Smooth muscle cell (in vitro differentiated cells): Measurements from ENCODE around the gene SPINK2. TPM values are rescaled to one million over a fixed set of nuclear protein-coding genes. Genes with fewer than 3 reads are reported as not detected.

Source experiments
- DNase-seq: peaks from one replicate; lab custom pipeline; 2025; ENCODE audit not compliant: unreplicated experiment; lab: John Stamatoyannopoulos, UW
- H2AFZ ChIP-seq: fragments of 200-600 bp; sonication (generic); 2 replicates; pipeline ENCODE4 v1.6.0; 2016; ENCODE audit warnings: antibody characterized with exemption, low read depth, mild to moderate bottlenecking
- H3F3A ChIP-seq: fragments of 200-600 bp; sonication (generic); 2 replicates; pipeline ENCODE4 v1.6.0; 2017; ENCODE audit warnings: antibody characterized with exemption, low read depth
- H3K27ac ChIP-seq: fragments of 200-600 bp; sonication (generic); 2 replicates; pipeline ENCODE4 v1.5.1; 2016; ENCODE audit warnings: low read depth, mild to moderate bottlenecking
- H3K27me3 ChIP-seq: fragments of 200-600 bp; sonication (generic); 2 replicates; pipeline ENCODE4 v1.6.1; 2016; ENCODE audit warnings: low read depth, mild to moderate bottlenecking
- H3K36me3 ChIP-seq: fragments of 200-600 bp; sonication (generic); 2 replicates; pipeline ENCODE4 v1.5.1; 2016; ENCODE audit warnings: low read depth
- H3K4me1 ChIP-seq: fragments of 200-600 bp; sonication (generic); 2 replicates; pipeline ENCODE4 v1.5.1; 2016; ENCODE audit warnings: low read depth
- H3K4me2 ChIP-seq: fragments of 200-600 bp; sonication (generic); 2 replicates; pipeline ENCODE4 v1.6.0; 2016; ENCODE audit warnings: mild to moderate bottlenecking
- H3K4me3 ChIP-seq: fragments of 200-600 bp; sonication (generic); 2 replicates; pipeline ENCODE4 v1.5.1; 2016; ENCODE audit warnings: mild to moderate bottlenecking
- H3K79me2 ChIP-seq: fragments of 200-600 bp; sonication (generic); 2 replicates; pipeline ENCODE4 v1.6.0; 2016; ENCODE audit warnings: low read depth, mild to moderate bottlenecking
- H3K9ac ChIP-seq: fragments of 200-600 bp; sonication (generic); 2 replicates; pipeline ENCODE4 v1.6.0; 2016; ENCODE audit warnings: low read depth
- H3K9me3 ChIP-seq: fragments of 200-600 bp; sonication (generic); replicated peaks from 2 replicates; pipeline ENCODE4 v1.5.1; 2016; ENCODE audit warnings: low read depth
- H4K20me1 ChIP-seq: fragments of 200-600 bp; sonication (generic); 2 replicates; pipeline ENCODE4 v1.6.0; 2016; ENCODE audit warnings: low read depth
- WGBS: methylation state at CpG from one replicate; pipeline ENCODE4 v1.1.7; 2016; ENCODE audit warnings: low lambda C conversion rate; 5-methylcytosine and 5-hydroxymethylcytosine counted together
- polyA plus RNA-seq: library from polyadenylated mRNA; unstranded; fragments of >200 nt; fragmentation: Nextera tagmentation; extraction: Ambion mirVana; gene quantifications from 2 replicates; pipeline ENCODE4 v1.2.1, GENCODE V29; 2016
- total RNA-seq: library from RNA; depleted of rRNA; stranded (reverse); fragments of >200 nt; gene quantifications from 2 replicates; pipeline ENCODE4 v1.2.3, GENCODE V29; 2014
- TF ChIP-seq, protein P1 (sequence below): fragments of 200-600 bp; sonication (generic); IDR thresholded peaks from 2 replicates; pipeline ENCODE4 v1.5.1; 2017; ENCODE audit warnings: borderline replicate concordance, mild to moderate bottlenecking, antibody characterized with exemption; ENCODE audit not compliant: insufficient read depth, poor library complexity, severe bottlenecking

The SPINK2 gene
- total and polyA plus RNA-seq, 2 experiments from 2014 or later, result not detected

DNA sequence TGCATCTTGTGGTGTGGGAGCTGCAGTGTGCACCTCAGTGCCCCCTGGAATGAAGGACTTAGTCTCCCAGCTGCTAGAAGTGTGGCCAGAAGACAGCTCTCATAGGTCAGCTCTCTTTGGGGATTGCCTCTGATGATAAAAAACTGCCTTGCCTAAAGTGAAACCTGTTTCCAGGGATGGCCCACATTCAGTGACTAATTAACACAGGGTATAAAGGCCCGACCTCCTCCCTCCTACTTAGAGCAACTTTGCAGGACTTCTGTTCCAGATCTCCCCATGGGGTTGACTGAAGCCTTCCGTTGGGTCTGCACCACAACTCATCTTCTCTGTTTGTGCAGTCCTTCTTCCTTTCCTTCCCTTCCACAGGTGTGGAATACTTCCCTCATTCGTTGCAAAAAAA lies 53.2 kb downstream of the SPINK2 start:
- WGBS, result 49% methylated on average over 3 of the region's 3 CpGs

DNA sequence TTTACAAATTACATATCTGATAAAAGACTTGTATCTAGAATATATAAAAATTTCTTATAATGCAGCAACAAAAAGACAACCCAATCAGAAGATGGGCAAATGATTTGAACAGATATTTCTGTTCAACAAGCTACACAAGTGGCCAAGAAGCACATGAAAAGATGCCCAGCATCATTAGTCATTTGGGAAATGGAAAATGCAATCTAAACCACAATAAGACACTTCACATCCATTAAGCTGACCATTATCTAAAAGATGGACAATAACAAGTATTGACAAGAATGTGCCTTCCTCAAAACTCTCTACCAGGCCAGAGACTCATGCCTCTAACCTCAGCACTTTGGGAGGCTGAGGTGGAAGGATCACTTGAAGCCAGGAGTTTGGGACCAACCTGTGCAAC lies 53.9 kb downstream of the SPINK2 start:
- Histone ChIP-seq H3K36me3 (no peaks in the 10 kb centered on the region), H3K9me3 (no peaks in the 10 kb centered on the region), H4K20me1 (no peaks in the 10 kb centered on the region), H3K4me2 (no peak overlapping the region), H3F3A (peaks cover 8% of the 10 kb centered on the region), H3K79me2 (no peaks in the 10 kb centered on the region), H3K27me3 (no peaks in the 10 kb centered on the region), H3K27ac (no peak overlapping the region), H3K9ac (no peak overlapping the region), H3K4me3 (no peak overlapping the region), H3K4me1 (no peaks in the 10 kb centered on the region), H2AFZ (no peak overlapping the region)
- DNase-seq, result no peak
- TF ChIP-seq, protein P1, sequence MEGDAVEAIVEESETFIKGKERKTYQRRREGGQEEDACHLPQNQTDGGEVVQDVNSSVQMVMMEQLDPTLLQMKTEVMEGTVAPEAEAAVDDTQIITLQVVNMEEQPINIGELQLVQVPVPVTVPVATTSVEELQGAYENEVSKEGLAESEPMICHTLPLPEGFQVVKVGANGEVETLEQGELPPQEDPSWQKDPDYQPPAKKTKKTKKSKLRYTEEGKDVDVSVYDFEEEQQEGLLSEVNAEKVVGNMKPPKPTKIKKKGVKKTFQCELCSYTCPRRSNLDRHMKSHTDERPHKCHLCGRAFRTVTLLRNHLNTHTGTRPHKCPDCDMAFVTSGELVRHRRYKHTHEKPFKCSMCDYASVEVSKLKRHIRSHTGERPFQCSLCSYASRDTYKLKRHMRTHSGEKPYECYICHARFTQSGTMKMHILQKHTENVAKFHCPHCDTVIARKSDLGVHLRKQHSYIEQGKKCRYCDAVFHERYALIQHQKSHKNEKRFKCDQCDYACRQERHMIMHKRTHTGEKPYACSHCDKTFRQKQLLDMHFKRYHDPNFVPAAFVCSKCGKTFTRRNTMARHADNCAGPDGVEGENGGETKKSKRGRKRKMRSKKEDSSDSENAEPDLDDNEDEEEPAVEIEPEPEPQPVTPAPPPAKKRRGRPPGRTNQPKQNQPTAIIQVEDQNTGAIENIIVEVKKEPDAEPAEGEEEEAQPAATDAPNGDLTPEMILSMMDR, result no peak

More for the DNA sequence above, 53.2 kb downstream of the SPINK2 start:
- Histone ChIP-seq H2AFZ (no peak overlapping the region), H3K27ac (no peak overlapping the region), H3K4me1 (no peaks in the 10 kb centered on the region), H3K79me2 (no peaks in the 10 kb centered on the region), H4K20me1 (no peaks in the 10 kb centered on the region), H3K36me3 (no peaks in the 10 kb centered on the region), H3K4me3 (no peak overlapping the region), H3K27me3 (no peaks in the 10 kb centered on the region), H3K9me3 (no peaks in the 10 kb centered on the region), H3F3A (peaks cover 8% of the 10 kb centered on the region), H3K4me2 (no peak overlapping the region), H3K9ac (no peak overlapping the region)
- no peak for DNase-seq
- TF ChIP-seq, protein P1, result no peak

- H3K27me3 ChIP-seq, result no peaks in the 10 kb centered on the region
- H3K27ac ChIP-seq, result no peak overlapping the region
- H3K4me2 ChIP-seq, result no peak overlapping the region
- WGBS, result 65% methylated on average over 5 of the region's 5 CpGs
- peaks cover 8% of the 10 kb centered on the region for H3F3A ChIP-seq
- no peaks in the 10 kb centered on the region for H3K36me3 ChIP-seq
- no peaks in the 10 kb centered on the region for H3K9me3 ChIP-seq
- H4K20me1 ChIP-seq, result no peaks in the 10 kb centered on the region
- no peaks in the 10 kb centered on the region for H3K4me1 ChIP-seq
- H3K79me2 ChIP-seq, result no peaks in the 10 kb centered on the region
- H2AFZ ChIP-seq, result no peak overlapping the region
- H3K4me3 ChIP-seq, result no peak overlapping the region
- no peak for DNase-seq
- H3K9ac ChIP-seq, result no peak overlapping the region
- TF ChIP-seq, protein P1, result no peak
Measured at GRCh38 chr4:56764775-56765174, 56.7 kb downstream of the SPINK2 start.

- DNase-seq, result no peak
- 84% methylated on average over 1 of the region's 1 CpG for WGBS
- Histone ChIP-seq H3K9ac (no peak overlapping the region), H3K4me1 (no peaks in the 10 kb centered on the region), H3K27me3 (no peaks in the 10 kb centered on the region), H3K27ac (no peak overlapping the region), H3F3A (peaks cover 8% of the 10 kb centered on the region), H2AFZ (no peak overlapping the region), H3K4me3 (no peak overlapping the region), H3K9me3 (no peaks in the 10 kb centered on the region), H3K36me3 (no peaks in the 10 kb centered on the region), H3K4me2 (no peak overlapping the region), H3K79me2 (no peaks in the 10 kb centered on the region), H4K20me1 (no peaks in the 10 kb centered on the region)
- TF ChIP-seq, protein P1, result no peak
Measured at GRCh38 chr4:56764223-56764622, 57.3 kb downstream of the SPINK2 start.
